ENCODE data around the gene RFX6. TPM values are rescaled to one million over a fixed set of nuclear protein-coding genes. Genes with fewer than 3 reads are reported as not detected.

The RFX6 gene
- total RNA-seq, 1 donor from 2014 or later: not detected

- no peaks in the 10 kb centered on the region for H3K27me3 ChIP-seq (ENCODE audit: control insufficient read depth in 3 of 3, insufficient read depth in 3 of 3, low read length in 3 of 3)
- H3K9ac ChIP-seq (ENCODE audit: low read depth in 1 of 3, low read length in 3 of 3): no peak overlapping the region
- H3K4me3 ChIP-seq (ENCODE audit: low read length in 3 of 3): no peak overlapping the region
- peaks cover 0 to 3% (median 2%) of the 10 kb centered on the region in 3 donors for H3K9me3 ChIP-seq (ENCODE audit: control insufficient read depth in 3 of 3, low read length in 3 of 3)
- no peaks in the 10 kb centered on the region for H3K4me1 ChIP-seq (ENCODE audit: control insufficient read depth in 3 of 3, insufficient read depth in 3 of 3, low read length in 3 of 3)
- no peaks in the 10 kb centered on the region for H3K36me3 ChIP-seq (ENCODE audit: control insufficient read depth in 3 of 3, insufficient read depth in 3 of 3, low read length in 3 of 3)
- H3K27ac ChIP-seq (ENCODE audit: low read depth, low read length): no peak overlapping the region
These were observed 19.0 kb upstream of the RFX6 start for GRCh38 chr6:116858060-116858459.

DNA sequence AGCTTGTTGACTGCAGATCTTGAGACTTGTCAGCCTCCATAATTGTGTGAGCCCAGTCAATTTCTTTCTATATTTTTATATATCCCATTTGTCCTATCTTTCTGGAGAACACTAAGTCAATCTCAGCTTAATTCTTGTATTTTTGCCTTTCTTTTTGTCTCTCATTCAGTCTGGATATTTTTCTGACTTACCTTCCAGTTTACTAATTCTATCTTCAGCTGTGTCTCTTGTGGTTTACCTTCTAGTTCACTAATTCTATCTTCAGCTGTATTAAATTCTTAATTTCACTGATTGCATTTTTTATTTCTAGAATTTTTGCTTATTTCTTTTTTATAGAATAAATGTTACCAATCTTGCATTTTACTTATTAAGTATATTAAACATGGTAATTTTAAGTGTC lies 17.8 kb upstream of the RFX6 start:
- H3K9me3 ChIP-seq (ENCODE audit: control insufficient read depth in 3 of 3, low read length in 3 of 3): peaks cover 0 to 3% (median 2%) of the 10 kb centered on the region in 3 donors
- H3K36me3 ChIP-seq (ENCODE audit: control insufficient read depth in 3 of 3, insufficient read depth in 3 of 3, low read length in 3 of 3): no peaks in the 10 kb centered on the region
- no peaks in the 10 kb centered on the region for H3K4me1 ChIP-seq (ENCODE audit: control insufficient read depth in 3 of 3, insufficient read depth in 3 of 3, low read length in 3 of 3)
- H3K4me3 ChIP-seq (ENCODE audit: low read length in 3 of 3): no peak overlapping the region
- no peaks in the 10 kb centered on the region for H3K27me3 ChIP-seq (ENCODE audit: control insufficient read depth in 3 of 3, insufficient read depth in 3 of 3, low read length in 3 of 3)
- no peak overlapping the region for H3K27ac ChIP-seq (ENCODE audit: low read depth, low read length)
- no peak overlapping the region for H3K9ac ChIP-seq (ENCODE audit: low read depth in 1 of 3, low read length in 3 of 3)

DNA sequence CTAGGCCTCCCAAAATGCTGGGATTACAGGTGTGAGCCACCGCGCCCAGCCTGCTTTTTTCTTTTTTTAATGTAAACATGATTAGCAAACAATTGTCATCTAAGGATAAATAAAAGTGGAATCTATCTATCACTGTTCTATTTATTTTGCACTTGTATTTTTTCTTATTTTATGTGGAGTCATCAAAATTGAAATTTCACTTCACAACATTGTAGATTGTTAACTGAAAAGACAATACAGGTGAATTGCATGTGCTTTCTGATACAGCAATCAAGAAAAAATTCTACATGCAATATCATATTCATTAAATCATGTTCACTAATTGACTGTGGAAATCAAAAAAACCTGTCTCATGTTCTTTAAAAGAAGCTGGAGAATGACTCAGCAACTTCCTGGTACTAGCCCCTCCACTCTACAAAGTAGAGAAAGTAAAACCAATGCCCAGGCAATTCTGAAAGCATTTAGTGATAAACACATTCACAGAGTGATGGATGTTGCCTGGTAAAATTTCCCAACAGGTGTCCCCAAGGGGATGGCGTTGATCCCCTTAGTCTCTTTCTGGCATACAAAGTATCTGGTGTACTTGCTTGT lies 10.7 kb upstream of the RFX6 start:
- Histone ChIP-seq H3K27ac (ENCODE audit: low read depth, low read length) (no peak overlapping the region), H3K4me1 (ENCODE audit: control insufficient read depth in 3 of 3, insufficient read depth in 3 of 3, low read length in 3 of 3) (no peaks in the 10 kb centered on the region), H3K27me3 (ENCODE audit: control insufficient read depth in 3 of 3, insufficient read depth in 3 of 3, low read length in 3 of 3) (no peaks in the 10 kb centered on the region), H3K36me3 (ENCODE audit: control insufficient read depth in 3 of 3, insufficient read depth in 3 of 3, low read length in 3 of 3) (no peaks in the 10 kb centered on the region), H3K9me3 (ENCODE audit: control insufficient read depth in 3 of 3, low read length in 3 of 3) (peaks cover 0 to 3% (median 2%) of the 10 kb centered on the region in 3 donors), H3K4me3 (ENCODE audit: low read length in 3 of 3) (no peak overlapping the region), H3K9ac (ENCODE audit: low read depth in 1 of 3, low read length in 3 of 3) (no peak overlapping the region)

- Histone ChIP-seq H3K27me3 (ENCODE audit: control insufficient read depth in 3 of 3, insufficient read depth in 3 of 3, low read length in 3 of 3) (peaks cover 22 to 25% (median 22%) of the 10 kb centered on the region in 3 donors), H3K4me3 (ENCODE audit: low read length in 3 of 3) (no peak overlapping the region), H3K4me1 (ENCODE audit: control insufficient read depth in 3 of 3, insufficient read depth in 3 of 3, low read length in 3 of 3) (peaks cover 4 to 9% (median 5%) of the 10 kb centered on the region in 3 donors), H3K9me3 (ENCODE audit: control insufficient read depth in 3 of 3, low read length in 3 of 3) (peaks cover 0 to 3% (median 2%) of the 10 kb centered on the region in 3 donors), H3K36me3 (ENCODE audit: control insufficient read depth in 3 of 3, insufficient read depth in 3 of 3, low read length in 3 of 3) (no peaks in the 10 kb centered on the region), H3K9ac (ENCODE audit: low read depth in 1 of 3, low read length in 3 of 3) (no peak overlapping the region), H3K27ac (ENCODE audit: low read depth, low read length) (no peak overlapping the region)
These were observed 4.3 kb upstream of the RFX6 start for GRCh38 chr6:116872771-116873170.

DNA sequence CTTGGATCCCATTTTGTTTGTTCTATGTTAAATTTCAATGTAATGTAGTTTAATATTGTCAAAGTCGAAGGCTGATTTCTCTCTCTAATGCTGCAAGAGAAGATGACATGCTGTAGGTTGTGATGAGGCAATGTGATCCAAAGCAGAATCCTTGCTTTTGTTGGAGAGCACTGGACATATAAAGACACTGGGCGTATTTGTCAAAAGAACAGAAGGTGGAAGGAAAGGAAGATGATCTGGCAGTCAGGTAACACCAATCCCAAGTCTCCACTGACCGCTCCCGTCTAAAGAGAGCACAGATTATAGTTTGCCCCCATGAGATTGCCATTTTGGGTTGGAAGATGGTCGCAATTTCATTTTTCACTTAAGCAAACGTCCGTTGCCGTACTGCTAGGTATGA lies 935 bp upstream of the RFX6 start:
- H3K4me1 ChIP-seq (ENCODE audit: control insufficient read depth in 3 of 3, insufficient read depth in 3 of 3, low read length in 3 of 3): peaks cover 4 to 9% (median 5%) of the 10 kb centered on the region in 3 donors
- no peaks in the 10 kb centered on the region for H3K36me3 ChIP-seq (ENCODE audit: control insufficient read depth in 3 of 3, insufficient read depth in 3 of 3, low read length in 3 of 3)
- H3K27me3 ChIP-seq (ENCODE audit: control insufficient read depth in 3 of 3, insufficient read depth in 3 of 3, low read length in 3 of 3): peaks cover 22 to 28% (median 23%) of the 10 kb centered on the region in 3 donors
- H3K27ac ChIP-seq (ENCODE audit: low read depth, low read length): no peak overlapping the region
- H3K9ac ChIP-seq (ENCODE audit: low read depth in 1 of 3, low read length in 3 of 3): no peak overlapping the region
- no peaks in the 10 kb centered on the region for H3K9me3 ChIP-seq (ENCODE audit: control insufficient read depth in 3 of 3, low read length in 3 of 3)
- H3K4me3 ChIP-seq (ENCODE audit: low read length in 3 of 3): no peak overlapping the region

GRCh38 chr6:116877743-116878142 lies 701 bp downstream of the RFX6 start:
- no peak overlapping the region for H3K9ac ChIP-seq (ENCODE audit: low read depth in 1 of 3, low read length in 3 of 3)
- no peak overlapping the region for H3K27ac ChIP-seq (ENCODE audit: low read depth, low read length)
- H3K27me3 ChIP-seq (ENCODE audit: control insufficient read depth in 3 of 3, insufficient read depth in 3 of 3, low read length in 3 of 3): peaks cover 22 to 28% (median 23%) of the 10 kb centered on the region in 3 donors
- H3K4me3 ChIP-seq (ENCODE audit: low read length in 3 of 3): no peak overlapping the region
- H3K4me1 ChIP-seq (ENCODE audit: control insufficient read depth in 3 of 3, insufficient read depth in 3 of 3, low read length in 3 of 3): peaks cover 4 to 9% (median 5%) of the 10 kb centered on the region in 3 donors
- no peaks in the 10 kb centered on the region for H3K36me3 ChIP-seq (ENCODE audit: control insufficient read depth in 3 of 3, insufficient read depth in 3 of 3, low read length in 3 of 3)
- H3K9me3 ChIP-seq (ENCODE audit: control insufficient read depth in 3 of 3, low read length in 3 of 3): no peaks in the 10 kb centered on the region

DNA sequence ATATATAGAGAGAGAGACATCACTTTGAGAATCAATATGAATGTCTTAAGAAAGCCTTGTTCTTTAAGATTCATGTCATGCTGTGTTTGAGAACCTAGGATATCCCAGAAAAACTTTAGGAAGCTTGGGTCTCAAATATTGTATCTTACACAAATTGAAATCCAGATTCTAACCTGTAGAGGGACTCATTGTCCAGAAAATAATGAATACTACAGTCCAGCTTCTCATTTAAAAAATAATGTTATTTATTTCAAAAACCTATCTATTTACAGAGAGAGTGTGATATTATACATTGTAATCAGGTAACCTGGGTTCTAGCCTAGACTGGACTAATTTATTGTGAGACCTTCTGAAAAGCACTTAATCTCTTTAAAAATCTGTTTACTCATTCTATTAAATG lies 4.2 kb downstream of the RFX6 start:
- H3K9me3 ChIP-seq (ENCODE audit: control insufficient read depth in 3 of 3, low read length in 3 of 3): no peaks in the 10 kb centered on the region
- peaks cover 4 to 7% (median 5%) of the 10 kb centered on the region in 3 donors for H3K4me1 ChIP-seq (ENCODE audit: control insufficient read depth in 3 of 3, insufficient read depth in 3 of 3, low read length in 3 of 3)
- no peak overlapping the region for H3K27ac ChIP-seq (ENCODE audit: low read depth, low read length)
- H3K9ac ChIP-seq (ENCODE audit: low read depth in 1 of 3, low read length in 3 of 3): no peak overlapping the region
- no peak overlapping the region for H3K4me3 ChIP-seq (ENCODE audit: low read length in 3 of 3)
- H3K36me3 ChIP-seq (ENCODE audit: control insufficient read depth in 3 of 3, insufficient read depth in 3 of 3, low read length in 3 of 3): no peaks in the 10 kb centered on the region
- peaks cover 11 to 16% (median 12%) of the 10 kb centered on the region in 3 donors for H3K27me3 ChIP-seq (ENCODE audit: control insufficient read depth in 3 of 3, insufficient read depth in 3 of 3, low read length in 3 of 3)

- Histone ChIP-seq H3K4me1 (ENCODE audit: control insufficient read depth in 3 of 3, insufficient read depth in 3 of 3, low read length in 3 of 3) (no peaks in the 10 kb centered on the region), H3K36me3 (ENCODE audit: control insufficient read depth in 3 of 3, insufficient read depth in 3 of 3, low read length in 3 of 3) (no peaks in the 10 kb centered on the region), H3K4me3 (ENCODE audit: low read length in 3 of 3) (no peak overlapping the region), H3K9ac (ENCODE audit: low read depth in 1 of 3, low read length in 3 of 3) (no peak overlapping the region), H3K27ac (ENCODE audit: low read depth, low read length) (no peak overlapping the region), H3K9me3 (ENCODE audit: control insufficient read depth in 3 of 3, low read length in 3 of 3) (no peaks in the 10 kb centered on the region), H3K27me3 (ENCODE audit: control insufficient read depth in 3 of 3, insufficient read depth in 3 of 3, low read length in 3 of 3) (peaks cover 0 to under 1% (median 0%) of the 10 kb centered on the region in 3 donors)
These were observed 6.0 kb downstream of the RFX6 start for GRCh38 chr6:116883005-116883404.

GRCh38 chr6:116884530-116884929 lies 7.5 kb downstream of the RFX6 start:
- H3K4me3 ChIP-seq (ENCODE audit: low read length in 3 of 3): no peak overlapping the region
- no peaks in the 10 kb centered on the region for H3K9me3 ChIP-seq (ENCODE audit: control insufficient read depth in 3 of 3, low read length in 3 of 3)
- H3K36me3 ChIP-seq (ENCODE audit: control insufficient read depth in 3 of 3, insufficient read depth in 3 of 3, low read length in 3 of 3): no peaks in the 10 kb centered on the region
- H3K4me1 ChIP-seq (ENCODE audit: control insufficient read depth in 3 of 3, insufficient read depth in 3 of 3, low read length in 3 of 3): no peaks in the 10 kb centered on the region
- no peak overlapping the region for H3K27ac ChIP-seq (ENCODE audit: low read depth, low read length)
- no peak overlapping the region for H3K9ac ChIP-seq (ENCODE audit: low read depth in 1 of 3, low read length in 3 of 3)
- no peaks in the 10 kb centered on the region for H3K27me3 ChIP-seq (ENCODE audit: control insufficient read depth in 3 of 3, insufficient read depth in 3 of 3, low read length in 3 of 3)

DNA sequence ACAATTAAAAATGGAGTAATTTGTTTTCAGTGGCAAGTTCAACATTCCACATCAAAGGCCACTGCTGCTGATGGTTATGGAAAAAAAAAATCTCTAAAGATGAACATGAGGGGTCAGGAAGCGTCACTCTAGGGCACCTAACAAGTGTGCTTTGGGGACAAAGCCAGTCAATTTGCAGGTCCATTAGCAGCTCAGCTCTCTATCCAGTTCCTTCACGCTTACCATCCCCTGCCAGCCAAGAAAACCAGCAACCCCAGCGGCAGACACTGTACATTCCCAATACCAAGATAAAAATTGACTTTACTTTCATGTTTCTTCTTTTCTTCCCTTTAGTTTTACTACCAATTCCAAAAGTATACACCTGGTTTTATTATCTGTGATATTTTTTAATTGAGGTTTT lies 10.1 kb downstream of the RFX6 start:
- no peak overlapping the region for H3K4me3 ChIP-seq (ENCODE audit: low read length in 3 of 3)
- H3K4me1 ChIP-seq (ENCODE audit: control insufficient read depth in 3 of 3, insufficient read depth in 3 of 3, low read length in 3 of 3): no peaks in the 10 kb centered on the region
- no peak overlapping the region for H3K9ac ChIP-seq (ENCODE audit: low read depth in 1 of 3, low read length in 3 of 3)
- no peak overlapping the region for H3K27ac ChIP-seq (ENCODE audit: low read depth, low read length)
- H3K27me3 ChIP-seq (ENCODE audit: control insufficient read depth in 3 of 3, insufficient read depth in 3 of 3, low read length in 3 of 3): no peaks in the 10 kb centered on the region
- H3K9me3 ChIP-seq (ENCODE audit: control insufficient read depth in 3 of 3, low read length in 3 of 3): no peaks in the 10 kb centered on the region
- no peaks in the 10 kb centered on the region for H3K36me3 ChIP-seq (ENCODE audit: control insufficient read depth in 3 of 3, insufficient read depth in 3 of 3, low read length in 3 of 3)
